IPS DF 6.9 (cell line): ENCODE measurements around the gene LIF.

Experiments
- DNase-seq: peaks from one replicate; pipeline ENCODE4 v3.0.0-alpha.2; 2013; ENCODE audit warnings: low read depth, low spot score
- H3K27ac ChIP-seq: one replicate; pipeline ENCODE4 v1.5.1; 2013; ENCODE audit warnings: low read length, control low read depth
- H3K27me3 ChIP-seq: 2 replicates; pipeline ENCODE4 v1.6.1; 2013; ENCODE audit warnings: mild to moderate bottlenecking, low read length; ENCODE audit not compliant: control insufficient read depth, insufficient read depth
- H3K36me3 ChIP-seq: 2 replicates; pipeline ENCODE4 v1.6.1; 2013; ENCODE audit warnings: low read length; ENCODE audit not compliant: control insufficient read depth, insufficient read depth
- H3K4me1 ChIP-seq: 2 replicates; pipeline ENCODE4 v1.6.1; 2013; ENCODE audit warnings: low read length; ENCODE audit not compliant: control insufficient read depth, insufficient read depth
- H3K4me3 ChIP-seq: 2 replicates; pipeline ENCODE4 v1.5.1; 2013; ENCODE audit warnings: mild to moderate bottlenecking, low read length
- H3K9me3 ChIP-seq: 2 replicates; pipeline ENCODE4 v1.6.1; 2013; ENCODE audit warnings: low read length, inconsistent platforms; ENCODE audit not compliant: control insufficient read depth, insufficient read depth
- WGBS: extraction: QIAGEN DNeasy Blood & Tissue Kit; methylation state at CpG from one replicate; pipeline ENCODE4 v1.1.7; 2013; ENCODE audit warnings: mixed read lengths, missing lambda C conversion rate; ENCODE audit not compliant: insufficient read length, insufficient coverage; 5-methylcytosine and 5-hydroxymethylcytosine counted together

Gene LIF

DNA sequence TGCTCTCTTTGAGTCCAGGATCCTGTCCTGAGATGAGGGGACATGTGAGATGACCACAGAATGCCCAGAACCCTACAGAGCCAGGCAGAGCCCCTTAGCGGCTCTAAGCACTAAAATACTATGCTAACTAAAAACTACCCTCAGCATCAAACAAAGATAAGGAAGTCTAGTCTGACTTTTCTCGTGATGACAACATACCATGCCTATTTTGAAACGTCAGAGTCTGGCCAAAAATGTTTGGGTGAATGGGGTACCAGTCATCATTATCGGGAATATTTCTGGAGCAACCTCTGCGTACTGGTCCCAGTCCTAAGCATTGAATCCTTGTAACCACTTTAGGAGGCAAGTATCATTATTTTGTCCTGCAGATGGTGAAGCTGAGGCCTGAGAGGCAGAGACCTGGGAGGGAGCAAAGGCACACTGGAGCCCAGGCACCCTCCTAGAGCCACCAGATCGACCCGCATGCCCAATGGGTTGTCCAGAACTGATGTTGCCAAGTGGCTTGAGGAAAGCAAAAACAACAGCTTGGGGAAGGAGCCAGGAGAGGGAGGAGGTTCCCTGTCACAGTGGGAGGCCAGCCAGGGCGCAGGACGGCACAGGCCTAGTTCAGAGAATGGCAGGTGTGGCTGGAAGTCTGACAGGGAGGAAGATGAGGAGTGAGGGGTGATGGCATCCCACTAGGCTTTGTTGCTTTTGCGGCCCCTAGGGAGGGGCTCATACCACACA is 27.3 kb upstream of the LIF start:
- no peak for DNase-seq
- Histone ChIP-seq H3K27me3 (no peaks in the 10 kb centered on the region), H3K36me3 (no peaks in the 10 kb centered on the region), H3K27ac (no peak overlapping the region), H3K9me3 (no peaks in the 10 kb centered on the region), H3K4me1 (no peaks in the 10 kb centered on the region), H3K4me3 (no peak overlapping the region)
- WGBS: no CpG with 5 or more reads among the region's 10 CpGs

GRCh38 chr22:30272781-30273601 is 26.4 kb upstream of the LIF start:
- H3K9me3 ChIP-seq: no peaks in the 10 kb centered on the region
- DNase-seq: no peak
- H3K27me3 ChIP-seq: no peaks in the 10 kb centered on the region
- no peak overlapping the region for H3K27ac ChIP-seq
- no peak overlapping the region for H3K4me3 ChIP-seq
- H3K4me1 ChIP-seq: no peaks in the 10 kb centered on the region
- no peaks in the 10 kb centered on the region for H3K36me3 ChIP-seq
- no CpG with 5 or more reads among the region's 16 CpGs for WGBS

GRCh38 chr22:30270832-30271231 is 24.3 kb upstream of the LIF start:
- Histone ChIP-seq H3K27ac (no peak overlapping the region), H3K27me3 (no peaks in the 10 kb centered on the region), H3K4me3 (no peak overlapping the region), H3K9me3 (no peaks in the 10 kb centered on the region), H3K36me3 (no peaks in the 10 kb centered on the region), H3K4me1 (no peaks in the 10 kb centered on the region)
- DNase-seq: no peak
- WGBS: no CpG with 5 or more reads among the region's 16 CpGs

DNA sequence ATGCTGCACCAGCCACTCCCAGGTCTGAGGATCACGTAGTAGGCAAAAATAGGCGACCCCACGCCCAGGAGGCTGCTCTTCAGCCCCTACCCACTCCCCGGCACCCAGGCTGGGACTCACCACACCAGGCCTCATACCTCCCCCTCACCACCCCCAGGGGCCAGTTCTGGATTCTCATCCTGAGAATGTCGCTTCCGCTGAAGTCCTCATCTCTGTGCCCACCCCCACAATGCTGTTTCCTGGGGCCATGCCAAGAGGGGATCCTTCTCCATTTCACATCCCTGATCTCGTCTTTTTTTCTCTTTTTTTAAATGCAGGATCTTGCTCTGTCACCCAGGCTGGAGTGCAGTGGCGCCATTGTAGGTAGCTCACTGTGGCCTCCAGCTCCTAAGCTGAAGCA is 21.8 kb upstream of the LIF start:
- Histone ChIP-seq H3K36me3 (no peaks in the 10 kb centered on the region), H3K27me3 (no peaks in the 10 kb centered on the region), H3K4me3 (no peak overlapping the region), H3K4me1 (no peaks in the 10 kb centered on the region), H3K9me3 (no peaks in the 10 kb centered on the region), H3K27ac (no peak overlapping the region)
- DNase-seq: no peak
- WGBS: no CpG with 5 or more reads among the region's 8 CpGs

- H3K36me3 ChIP-seq: no peaks in the 10 kb centered on the region
- no peak overlapping the region for H3K27ac ChIP-seq
- DNase-seq: no peak
- no peaks in the 10 kb centered on the region for H3K27me3 ChIP-seq
- no peak overlapping the region for H3K4me3 ChIP-seq
- no peaks in the 10 kb centered on the region for H3K9me3 ChIP-seq
- no CpG with 5 or more reads among the region's 14 CpGs for WGBS
- no peaks in the 10 kb centered on the region for H3K4me1 ChIP-seq
These were observed 21.1 kb upstream of the LIF start for GRCh38 chr22:30267382-30268302.

GRCh38 chr22:30266445-30267381 is 20.2 kb upstream of the LIF start, which contains the start of gene OSM:
OSM (minus strand) TSS chr22:30266851; CDS start chr22:30266799, 52 bp downstream.
- Histone ChIP-seq H3K36me3 (no peaks in the 10 kb centered on the region), H3K27ac (no peak within 1 kb of the TSS), H3K9me3 (no peaks in the 10 kb centered on the region), H3K27me3 (no peaks in the 10 kb centered on the region), H3K4me3 (no peak within 1 kb of the TSS), H3K4me1 (no peaks in the 10 kb centered on the region)
- DNase-seq: no peak
- WGBS: no CpG with 5 or more reads among the region's 35 CpGs

DNA sequence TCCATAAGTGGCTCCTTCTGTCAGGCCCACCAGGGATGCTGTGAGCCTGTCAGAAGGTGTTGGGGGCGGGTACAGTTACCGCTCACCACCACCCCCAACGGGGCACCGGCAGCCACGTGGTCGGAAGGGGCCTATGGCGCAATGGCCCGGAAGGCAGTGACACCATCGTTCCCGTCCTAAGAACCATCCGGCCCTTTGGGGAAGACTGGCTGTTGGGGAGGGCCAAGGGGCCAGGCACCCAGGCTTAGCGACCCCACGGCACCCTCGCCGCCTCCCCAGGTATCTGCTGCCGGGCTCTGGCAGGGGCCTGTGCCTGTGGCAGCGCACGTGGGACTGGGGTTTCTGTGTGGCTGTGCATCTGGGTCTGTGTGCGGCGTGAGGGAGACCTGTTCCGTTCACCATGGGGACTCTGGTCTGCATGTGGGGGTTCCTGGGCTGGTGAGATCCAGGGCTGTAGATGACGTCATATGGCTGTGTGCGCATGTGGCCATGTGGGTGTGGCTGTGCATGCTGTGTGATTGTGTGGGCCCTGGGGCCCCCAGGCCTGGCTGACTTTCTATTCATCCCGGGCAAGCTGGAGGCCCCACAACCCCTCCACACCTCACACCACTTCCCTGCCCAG is 19.4 kb upstream of the LIF start:
- Histone ChIP-seq H3K4me1 (no peaks in the 10 kb centered on the region), H3K27ac (no peak overlapping the region), H3K9me3 (no peaks in the 10 kb centered on the region), H3K4me3 (no peak overlapping the region), H3K27me3 (no peaks in the 10 kb centered on the region), H3K36me3 (no peaks in the 10 kb centered on the region)
- no CpG with 5 or more reads among the region's 24 CpGs for WGBS
- DNase-seq: no peak

- H3K4me3 ChIP-seq: no peak overlapping the region
- no peaks in the 10 kb centered on the region for H3K9me3 ChIP-seq
- no peaks in the 10 kb centered on the region for H3K4me1 ChIP-seq
- H3K36me3 ChIP-seq: no peaks in the 10 kb centered on the region
- no peak for DNase-seq
- no peak overlapping the region for H3K27ac ChIP-seq
- no peaks in the 10 kb centered on the region for H3K27me3 ChIP-seq
- WGBS: no CpG with 5 or more reads among the region's 9 CpGs
These were observed 18.7 kb upstream of the LIF start for GRCh38 chr22:30265131-30265720.

DNA sequence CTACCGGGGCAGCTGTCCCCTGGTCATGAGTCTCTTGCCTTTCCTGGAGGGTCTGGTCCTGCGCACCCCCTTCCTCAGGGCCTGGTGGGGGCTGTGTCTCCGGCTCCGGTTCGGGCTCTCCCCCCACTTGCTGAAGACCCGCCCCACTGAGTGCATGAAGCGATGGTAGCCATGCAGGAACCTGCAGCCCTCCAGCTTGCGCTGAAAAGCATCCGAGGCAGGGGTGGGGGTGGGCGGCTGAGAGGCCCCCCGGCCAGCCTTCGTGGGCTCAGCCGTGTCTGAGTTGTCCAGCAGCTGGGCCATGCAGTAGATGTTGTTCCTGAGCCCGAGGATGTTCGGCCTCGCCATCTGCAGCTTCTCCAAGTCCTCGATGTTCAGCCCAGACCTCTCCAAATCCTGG is 17.3 kb upstream of the LIF start:
- DNase-seq: no peak
- Histone ChIP-seq H3K9me3 (no peaks in the 10 kb centered on the region), H3K4me3 (no peak overlapping the region), H3K27me3 (no peaks in the 10 kb centered on the region), H3K27ac (no peak overlapping the region), H3K36me3 (no peaks in the 10 kb centered on the region), H3K4me1 (no peaks in the 10 kb centered on the region)
- WGBS: no CpG with 5 or more reads among the region's 17 CpGs
